ENCODE data around the gene MYL9. TPM values are rescaled to one million over a fixed set of nuclear protein-coding genes. Genes with fewer than 3 reads are reported as not detected.
A peak's percentile ranks its signal among the peaks of the same experiment; 100 is the strongest.
"Not testable (repeated sequence)": the region's sequence is repeated elsewhere in the genome, so short reads cannot be mapped to it uniquely, and the experiment has no call there.

Gene MYL9
- total RNA-seq, 1 donor from 2014 or later, result 246 TPM

- Histone ChIP-seq H3K27ac (peak overlapping the region; percentile 17), H3K36me3 (peaks cover 0 to 12% of the 10 kb centered on the region in 2 donors), H3K4me3 (no peak overlapping the region), H3K9me3 (no peaks in the 10 kb centered on the region), H3K4me1 (peaks cover 6% of the 10 kb centered on the region), H3K27me3 (no peaks in the 10 kb centered on the region)
- TF ChIP-seq POLR2AphosphoS5 (IDR thresholded peaks at IDR 0.05; ENCODE audit: insufficient read depth in 1 of 2, low read depth in 1 of 2), result peak in 1 of 2 donors; percentile 51
- no peak for TF ChIP-seq POLR2A (IDR thresholded peaks at IDR 0.05)
- DNase-seq (ENCODE audit: extremely low spot score in 2 of 2), result no peak
- intact Hi-C loops (cut with DNase I), result loop anchor here (2.0 kb wide), 1 partner anchor 23 kb away; the partner anchor contains the start of gene TGIF2
These were observed 8.8 kb downstream of the MYL9 start for GRCh38 chr20:36549942-36550789.

- intact Hi-C loops (cut with DNase I), result loop anchor here (2.0 kb wide), 1 partner anchor 22 kb away; the partner anchor contains the start of gene TGIF2
- Histone ChIP-seq H3K4me3 (no peak overlapping the region), H3K27me3 (no peaks in the 10 kb centered on the region), H3K36me3 (peaks cover 0 to 12% of the 10 kb centered on the region in 2 donors), H3K27ac (peak overlapping the region; percentile 17), H3K9me3 (no peaks in the 10 kb centered on the region), H3K4me1 (peaks cover 6% of the 10 kb centered on the region)
- DNase-seq (ENCODE audit: extremely low spot score in 2 of 2), result no peak
- TF ChIP-seq CTCF (IDR thresholded peaks at IDR 0.05), result no peak
- TF ChIP-seq POLR2AphosphoS5 (IDR thresholded peaks at IDR 0.05; ENCODE audit: insufficient read depth in 1 of 2, low read depth in 1 of 2), result peak in 1 of 2 donors; percentile 67
These were observed 9.5 kb downstream of the MYL9 start for GRCh38 chr20:36550790-36551299.

DNA sequence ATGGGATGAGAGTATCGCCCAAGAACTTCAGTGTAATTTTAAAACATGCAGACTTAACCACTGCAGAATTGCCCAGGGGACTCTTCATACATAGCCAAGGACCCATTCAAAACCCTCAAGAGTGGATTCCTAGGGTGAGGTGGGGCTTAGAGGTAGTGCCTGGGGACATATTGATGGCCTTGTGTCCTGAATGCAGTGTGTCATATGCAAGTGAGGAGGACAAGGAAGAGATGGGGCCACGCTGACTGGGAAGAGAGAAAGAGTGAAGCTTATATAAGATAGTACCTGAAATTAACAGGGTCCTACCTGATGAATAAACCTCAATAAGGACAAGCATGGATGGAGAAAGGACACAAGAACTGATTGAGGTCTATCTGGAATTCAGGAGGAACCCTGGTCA, 13.9 kb downstream of the MYL9 start:
- intact Hi-C loops (cut with DNase I), result loop anchor here (5.0 kb wide), 1 partner anchor 37 kb away; no protein-coding TSS in a partner anchor
- Histone ChIP-seq H3K4me1 (peaks cover 6% of the 10 kb centered on the region), H3K27me3 (no peaks in the 10 kb centered on the region), H3K4me3 (no peak overlapping the region), H3K27ac (no peak overlapping the region), H3K36me3 (no peaks in the 10 kb centered on the region), H3K9me3 (no peaks in the 10 kb centered on the region)
- no peak for DNase-seq (ENCODE audit: extremely low spot score in 2 of 2)
- TF ChIP-seq CTCF (IDR thresholded peaks at IDR 0.05) (no peak), POLR2AphosphoS5 (IDR thresholded peaks at IDR 0.05; ENCODE audit: insufficient read depth in 1 of 2, low read depth in 1 of 2) (no peak), POLR2A (IDR thresholded peaks at IDR 0.05) (no peak)

DNA sequence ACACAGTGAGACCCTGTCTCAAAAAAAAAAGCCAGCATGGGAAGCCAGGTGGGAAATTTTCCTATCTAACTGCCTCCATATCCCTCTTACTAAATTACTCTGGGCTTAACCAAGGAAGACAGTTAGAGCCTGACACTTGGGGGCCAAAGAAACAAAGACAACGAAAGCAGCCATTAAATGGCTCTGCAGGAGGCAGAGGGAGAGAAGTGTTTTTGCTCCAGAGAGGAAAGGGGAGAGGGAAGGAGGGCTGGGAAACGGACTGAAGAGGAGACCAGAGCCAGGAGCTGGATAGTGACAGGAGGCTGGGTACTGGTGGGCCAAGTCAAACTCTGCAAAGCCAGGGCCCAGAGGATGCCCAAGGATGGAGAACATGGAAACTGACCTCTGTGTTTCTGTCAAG, 21.4 kb downstream of the MYL9 start:
- Histone ChIP-seq H3K4me3 (no peak overlapping the region), H3K36me3 (no peaks in the 10 kb centered on the region), H3K27ac (no peak overlapping the region), H3K9me3 (peaks cover 3% of the 10 kb centered on the region), H3K27me3 (no peaks in the 10 kb centered on the region), H3K4me1 (no peaks in the 10 kb centered on the region)
- intact Hi-C loops (cut with DNase I), result no loop called here
- DNase-seq (ENCODE audit: extremely low spot score in 2 of 2), result no peak
- TF ChIP-seq CTCF (IDR thresholded peaks at IDR 0.05) (no peak), POLR2A (IDR thresholded peaks at IDR 0.05) (no peak), POLR2AphosphoS5 (IDR thresholded peaks at IDR 0.05; ENCODE audit: insufficient read depth in 1 of 2, low read depth in 1 of 2) (no peak)

GRCh38 chr20:36563374-36563773, 22.1 kb downstream of the MYL9 start:
- H3K9me3 ChIP-seq, result peaks cover 3% of the 10 kb centered on the region
- TF ChIP-seq POLR2A (IDR thresholded peaks at IDR 0.05), result no peak
- no peak for TF ChIP-seq POLR2AphosphoS5 (IDR thresholded peaks at IDR 0.05; ENCODE audit: insufficient read depth in 1 of 2, low read depth in 1 of 2)
- no peak for TF ChIP-seq CTCF (IDR thresholded peaks at IDR 0.05)
- DNase-seq (ENCODE audit: extremely low spot score in 2 of 2), result no peak
- H3K27ac ChIP-seq, result no peak overlapping the region
- no peaks in the 10 kb centered on the region for H3K27me3 ChIP-seq
- H3K36me3 ChIP-seq, result no peaks in the 10 kb centered on the region
- intact Hi-C loops (cut with DNase I), result no loop called here
- H3K4me1 ChIP-seq, result no peaks in the 10 kb centered on the region
- no peak overlapping the region for H3K4me3 ChIP-seq

- H3K27me3 ChIP-seq; DNase-seq (ENCODE audit: extremely low spot score in 2 of 2); H3K27ac ChIP-seq; H3K4me3 ChIP-seq; intact Hi-C loops (cut with DNase I); H3K9me3 ChIP-seq; H3K4me1 ChIP-seq; H3K36me3 ChIP-seq: not testable (repeated sequence)
These were observed 22.9 kb downstream of the MYL9 start for GRCh38 chr20:36564078-36564725.

DNA sequence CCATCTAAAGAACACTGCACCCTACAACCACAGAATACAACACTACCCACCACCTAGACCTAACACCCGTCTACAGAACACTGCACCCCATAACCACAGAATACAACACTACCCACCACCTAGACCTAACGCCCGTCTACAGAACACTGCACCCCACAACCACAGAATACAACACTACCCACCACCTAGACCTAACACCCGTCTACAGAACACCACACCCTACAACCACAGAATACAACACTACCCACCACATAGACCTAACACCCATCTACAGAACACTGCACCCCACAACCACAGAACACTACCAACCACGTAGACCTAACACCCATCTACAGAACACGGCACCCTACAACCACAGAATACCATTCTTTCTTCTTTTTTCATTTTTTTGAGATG, 23.4 kb downstream of the MYL9 start:
- H3K9me3 ChIP-seq; H3K4me1 ChIP-seq; H3K36me3 ChIP-seq; H3K4me3 ChIP-seq; H3K27ac ChIP-seq; H3K27me3 ChIP-seq; intact Hi-C loops (cut with DNase I); DNase-seq (ENCODE audit: extremely low spot score in 2 of 2): not testable (repeated sequence)

Measured in vagina (tissue), 2 donors.